Central memory CD8-positive, alpha-beta T cell (primary cell): ENCODE data around the gene FECH.
"Not testable (repeated sequence)": the region's sequence is repeated elsewhere in the genome, so short reads cannot be mapped to it uniquely, and the experiment has no call there.

ENCODE experiments used
- ATAC-seq: fragments of 150-1000 bp; cut with Tn5 transposase; replicated peaks from 2 replicates; pipeline ENCODE4 v1.10.0; 2022; ENCODE audit warnings: mild to moderate bottlenecking, moderate FRiP score, moderate number of reproducible peaks; ENCODE audit not compliant: poor library complexity, severe bottlenecking; ENCODE audit errors: extremely low read depth
- DNase-seq, 2 donors: peaks; one replicate each; pipeline ENCODE4 v3.0.0; 2021; ENCODE audit warnings: low spot score in 2 of 2
- H3K27ac Mint-ChIP-seq: one replicate; pipeline ENCODE4 v1.8.0; 2022; ENCODE audit warnings: low read depth, mild to moderate bottlenecking, moderate library complexity, mixed read lengths
- H3K27me3 Mint-ChIP-seq: one replicate; pipeline ENCODE4 v1.8.0; 2022; ENCODE audit warnings: mixed read lengths
- H3K36me3 Mint-ChIP-seq: one replicate; pipeline ENCODE4 v1.8.0; 2022; ENCODE audit warnings: mild to moderate bottlenecking, moderate library complexity, mixed read lengths; ENCODE audit not compliant: insufficient read depth
- H3K4me1 Mint-ChIP-seq: one replicate; pipeline ENCODE4 v1.8.0; 2022; ENCODE audit warnings: mixed read lengths
- H3K4me3 Mint-ChIP-seq: one replicate; pipeline ENCODE4 v1.8.0; 2022; ENCODE audit warnings: mild to moderate bottlenecking, moderate library complexity, mixed read lengths
- H3K9me3 Mint-ChIP-seq: one replicate; pipeline ENCODE4 v1.8.0; 2022; ENCODE audit warnings: mixed read lengths

The FECH gene

DNA sequence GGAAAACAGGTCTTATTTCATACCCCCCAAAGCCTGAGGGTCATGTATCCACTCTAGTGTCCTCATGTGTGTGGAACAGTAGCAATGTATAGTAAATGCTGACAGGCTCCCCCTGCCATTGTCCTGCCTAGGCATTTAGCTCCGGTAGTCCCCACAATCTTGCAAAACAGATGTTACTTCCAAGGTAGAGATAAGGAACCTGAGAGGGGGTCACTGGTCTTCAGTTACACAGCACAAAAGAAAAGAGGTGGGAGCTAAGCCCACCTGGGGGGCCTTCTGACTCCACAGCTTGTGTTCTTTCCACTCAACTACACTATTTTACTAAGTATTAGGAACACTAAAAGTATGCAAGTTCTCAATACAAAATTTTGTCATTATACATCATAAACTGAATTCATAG is 17.4 kb upstream of the FECH start:
- Mint-ChIP-seq H3K9me3 (no peaks in the 10 kb centered on the region), H3K36me3 (peaks cover 80% of the 10 kb centered on the region), H3K4me1 (no peaks in the 10 kb centered on the region), H3K27ac (no peak overlapping the region), H3K27me3 (no peaks in the 10 kb centered on the region), H3K4me3 (no peak overlapping the region)
- ATAC-seq (no peak), DNase-seq (no peak)

GRCh38 chr18:57595347-57595746 is 8.8 kb upstream of the FECH start:
- ATAC-seq = no peak
- H3K27ac Mint-ChIP-seq = no peak overlapping the region

GRCh38 chr18:57592716-57593115 is 6.2 kb upstream of the FECH start:
- H3K27ac Mint-ChIP-seq, H3K4me1 Mint-ChIP-seq, H3K27me3 Mint-ChIP-seq, H3K4me3 Mint-ChIP-seq, H3K9me3 Mint-ChIP-seq, DNase-seq, H3K36me3 Mint-ChIP-seq, ATAC-seq: not testable (repeated sequence)

More at GRCh38 chr18:57595347-57595746, 8.8 kb upstream of the FECH start:
- H3K4me1 Mint-ChIP-seq = no peaks in the 10 kb centered on the region
- DNase-seq = no peak
- H3K9me3 Mint-ChIP-seq = no peaks in the 10 kb centered on the region
- no peaks in the 10 kb centered on the region for H3K27me3 Mint-ChIP-seq
- H3K36me3 Mint-ChIP-seq = peaks cover 17% of the 10 kb centered on the region
- H3K4me3 Mint-ChIP-seq = no peak overlapping the region

DNA sequence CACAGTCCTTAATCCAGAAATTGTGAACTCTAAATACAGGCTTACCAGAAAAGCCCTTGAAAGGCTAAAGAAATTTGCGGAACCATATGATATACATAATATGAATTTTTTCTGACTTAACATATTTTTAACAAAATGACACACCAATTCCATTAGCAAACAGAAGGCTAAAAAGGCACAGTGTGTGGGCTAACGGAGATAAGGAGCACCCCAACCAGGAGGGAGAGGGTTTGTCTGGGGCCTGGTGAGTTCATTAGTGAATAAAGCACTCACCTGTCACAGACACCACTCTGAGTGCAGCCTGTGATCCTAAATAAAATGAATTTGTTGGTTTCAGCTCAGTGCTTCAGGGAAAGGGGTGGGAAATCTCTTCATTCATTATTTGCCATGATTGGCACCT is 2.7 kb upstream of the FECH start:
- Mint-ChIP-seq H3K9me3 (no peaks in the 10 kb centered on the region), H3K4me3 (no peak overlapping the region), H3K36me3 (peaks cover 4% of the 10 kb centered on the region), H3K27ac (no peak overlapping the region), H3K27me3 (no peaks in the 10 kb centered on the region), H3K4me1 (peaks cover 20% of the 10 kb centered on the region)
- no peak for ATAC-seq
- no peak for DNase-seq

DNA sequence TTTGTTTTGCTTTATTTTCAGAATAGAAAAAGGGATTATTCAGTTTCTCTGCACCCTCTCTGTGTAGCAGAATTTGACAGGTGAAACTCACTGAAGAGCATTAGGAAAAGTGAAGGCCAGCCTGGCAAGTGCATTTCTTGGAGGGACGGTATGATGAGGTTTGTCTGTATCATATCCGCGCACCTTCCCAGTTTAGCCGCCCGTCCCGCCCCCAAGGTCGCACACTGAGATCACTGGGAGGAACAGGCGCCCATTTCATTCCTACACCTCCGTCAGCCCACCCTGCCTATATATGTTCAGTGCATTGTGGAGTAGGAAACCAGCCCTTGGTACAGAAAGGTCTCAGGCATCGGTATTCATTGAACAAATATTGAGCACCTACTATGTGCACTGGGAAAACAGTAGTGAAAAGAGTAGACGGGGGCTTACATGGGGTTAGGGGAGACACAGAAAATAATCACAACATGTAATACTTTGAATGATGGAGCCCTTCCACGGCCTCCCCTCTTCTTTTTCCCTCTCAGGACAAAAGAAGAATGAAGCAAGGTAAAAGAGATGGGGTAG is 678 bp upstream of the FECH start:
- peak overlapping the region; percentile 85 for H3K4me3 Mint-ChIP-seq
- H3K27ac Mint-ChIP-seq = peak overlapping the region; percentile 89
- peaks cover 4% of the 10 kb centered on the region for H3K36me3 Mint-ChIP-seq
- H3K4me1 Mint-ChIP-seq = peaks cover 29% of the 10 kb centered on the region
- H3K27me3 Mint-ChIP-seq = no peaks in the 10 kb centered on the region
- ATAC-seq (no peak), DNase-seq (no peak)
- no peaks in the 10 kb centered on the region for H3K9me3 Mint-ChIP-seq

DNA sequence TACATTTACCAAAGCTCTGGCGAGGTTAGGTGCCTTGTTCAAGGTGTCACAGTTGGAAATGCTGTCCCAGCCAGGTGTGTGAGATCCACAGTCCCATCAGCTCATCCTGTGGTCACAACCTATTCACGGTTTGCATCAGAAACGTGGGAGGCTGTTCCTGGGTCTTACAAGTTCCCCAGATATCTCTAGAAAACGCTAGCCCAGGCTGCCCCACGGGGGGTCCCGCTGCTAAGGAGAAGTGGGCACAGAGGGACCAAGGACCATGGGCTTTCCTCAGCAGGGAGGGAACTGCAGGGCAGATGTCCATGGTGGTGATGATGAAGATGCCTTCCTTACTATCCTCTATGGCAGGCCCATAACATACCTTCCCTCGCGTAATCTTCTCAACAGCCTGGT is 649 bp downstream of the FECH start:
- H3K4me1 Mint-ChIP-seq = peaks cover 38% of the 10 kb centered on the region
- ATAC-seq (no peak), DNase-seq (no peak)
- H3K27me3 Mint-ChIP-seq = no peaks in the 10 kb centered on the region
- H3K4me3 Mint-ChIP-seq = peak overlapping the region; percentile 85
- peak overlapping the region; percentile 89 for H3K27ac Mint-ChIP-seq
- peaks cover 5% of the 10 kb centered on the region for H3K36me3 Mint-ChIP-seq
- H3K9me3 Mint-ChIP-seq = no peaks in the 10 kb centered on the region

- Mint-ChIP-seq H3K4me1 (peaks cover 42% of the 10 kb centered on the region), H3K36me3 (peaks cover 5% of the 10 kb centered on the region), H3K27ac (peak overlapping the region; percentile 89), H3K9me3 (no peaks in the 10 kb centered on the region), H3K4me3 (peak overlapping the region; percentile 85), H3K27me3 (no peaks in the 10 kb centered on the region)
- DNase-seq = no peak
- ATAC-seq = no peak
Observed at GRCh38 chr18:57585421-57585820, 1.1 kb downstream of the FECH start.

DNA sequence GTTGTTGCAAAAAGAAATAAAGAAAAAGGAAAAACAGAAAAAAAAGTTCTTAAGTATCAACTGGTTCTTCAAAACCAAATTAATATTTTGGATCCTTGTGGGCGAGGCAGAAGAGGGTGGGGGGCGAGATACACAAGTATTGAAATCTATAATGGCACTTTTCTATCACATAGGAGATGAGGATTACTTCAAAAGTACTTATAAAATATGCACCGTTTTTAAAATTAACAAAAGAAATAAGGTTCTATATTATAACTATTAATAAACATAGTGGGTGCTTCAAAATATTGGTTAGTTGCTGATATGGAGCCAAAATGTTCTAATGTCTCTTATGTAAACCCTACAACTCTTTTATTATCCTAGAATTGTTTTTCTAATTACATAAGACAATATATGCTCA is 2.1 kb downstream of the FECH start:
- H3K4me1 Mint-ChIP-seq = peaks cover 52% of the 10 kb centered on the region
- H3K4me3 Mint-ChIP-seq = peak overlapping the region; percentile 85
- ATAC-seq (no peak), DNase-seq (no peak)
- no peaks in the 10 kb centered on the region for H3K27me3 Mint-ChIP-seq
- H3K9me3 Mint-ChIP-seq = no peaks in the 10 kb centered on the region
- peaks cover 6% of the 10 kb centered on the region for H3K36me3 Mint-ChIP-seq
- peak overlapping the region; percentile 38 for H3K27ac Mint-ChIP-seq

DNA sequence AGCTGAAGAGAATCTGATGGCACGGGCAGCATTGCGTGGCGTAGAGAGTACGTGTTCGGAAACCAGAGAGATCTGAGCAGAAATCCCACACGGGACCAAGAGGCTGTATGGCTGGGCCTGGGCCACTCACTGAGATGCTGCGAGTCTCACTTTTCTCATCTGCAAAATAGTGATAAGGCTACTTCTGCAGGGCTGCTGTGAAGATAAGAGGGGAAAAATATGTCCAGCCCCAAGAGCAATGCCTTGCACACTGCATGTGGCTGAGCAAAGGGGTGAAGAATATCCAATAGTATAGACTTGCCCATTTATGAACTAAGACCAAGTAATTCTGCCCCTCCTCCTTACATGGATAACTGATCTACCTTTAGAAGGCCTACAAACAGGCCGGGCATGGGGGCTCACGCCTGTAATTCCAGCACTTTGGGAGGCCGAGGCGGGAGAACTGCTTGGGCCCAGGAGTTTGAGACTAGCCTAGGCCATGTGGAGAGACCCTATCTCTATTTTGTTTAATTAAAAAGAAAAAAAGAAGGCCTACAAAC is 3.1 kb downstream of the FECH start:
- Mint-ChIP-seq H3K27me3 (no peaks in the 10 kb centered on the region), H3K4me1 (peaks cover 53% of the 10 kb centered on the region), H3K4me3 (no peak overlapping the region), H3K27ac (no peak overlapping the region), H3K9me3 (no peaks in the 10 kb centered on the region), H3K36me3 (peaks cover 8% of the 10 kb centered on the region)
- DNase-seq = no peak
- ATAC-seq = no peak

- peaks cover 53% of the 10 kb centered on the region for H3K4me1 Mint-ChIP-seq
- no peaks in the 10 kb centered on the region for H3K9me3 Mint-ChIP-seq
- ATAC-seq = peak; percentile 83
- DNase-seq = no peak
- no peaks in the 10 kb centered on the region for H3K27me3 Mint-ChIP-seq
- H3K27ac Mint-ChIP-seq = no peak overlapping the region
- peaks cover 10% of the 10 kb centered on the region for H3K36me3 Mint-ChIP-seq
- no peak overlapping the region for H3K4me3 Mint-ChIP-seq
Observed at GRCh38 chr18:57581301-57581934, 5.1 kb downstream of the FECH start.

DNA sequence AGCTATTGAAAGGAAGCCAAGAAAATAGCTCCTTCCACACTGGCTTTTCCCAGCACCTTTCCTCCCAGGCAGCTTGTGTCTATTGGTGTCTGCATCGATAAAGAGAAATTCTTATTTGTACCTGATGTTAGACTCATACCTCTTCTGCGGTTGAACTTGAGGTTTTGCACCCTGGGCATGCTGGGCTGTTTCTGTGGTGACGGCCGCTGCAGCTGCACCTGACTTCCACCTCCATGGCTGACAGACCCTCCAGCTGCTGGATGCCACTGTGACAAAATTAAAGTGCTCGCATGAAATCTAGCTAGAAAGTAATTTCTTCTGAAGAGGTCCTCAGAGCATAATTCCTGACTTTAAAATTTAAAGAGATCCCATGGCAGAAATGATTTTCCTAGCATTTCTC is 6.6 kb downstream of the FECH start:
- Mint-ChIP-seq H3K4me1 (peaks cover 41% of the 10 kb centered on the region), H3K27me3 (no peaks in the 10 kb centered on the region), H3K27ac (peak overlapping the region; percentile 13), H3K4me3 (no peak overlapping the region), H3K36me3 (peaks cover 17% of the 10 kb centered on the region), H3K9me3 (no peaks in the 10 kb centered on the region)
- DNase-seq = no peak
- ATAC-seq = no peak

DNA sequence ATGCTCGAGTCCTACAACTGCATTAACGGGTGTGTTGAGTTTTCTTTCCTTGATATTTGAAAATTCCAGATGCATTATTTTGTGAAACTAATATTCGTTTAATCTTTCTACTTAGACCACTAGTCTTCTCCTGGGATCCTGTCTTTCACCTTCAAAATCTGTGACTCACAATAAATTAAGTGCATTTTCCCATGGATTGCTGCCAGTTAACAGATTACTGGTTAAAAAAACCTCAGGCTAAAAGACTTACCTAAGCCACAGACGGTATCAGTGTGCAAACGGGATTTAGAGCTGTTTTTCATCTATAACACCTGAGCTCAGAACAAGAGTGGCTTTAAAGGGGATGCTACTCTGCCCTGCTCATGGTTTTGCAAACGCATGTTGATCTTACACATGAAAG is 10.2 kb downstream of the FECH start:
- ATAC-seq (no peak), DNase-seq (no peak)
- Mint-ChIP-seq H3K4me1 (peaks cover 19% of the 10 kb centered on the region), H3K9me3 (no peaks in the 10 kb centered on the region), H3K27me3 (no peaks in the 10 kb centered on the region), H3K36me3 (peaks cover 26% of the 10 kb centered on the region), H3K27ac (no peak overlapping the region), H3K4me3 (no peak overlapping the region)

DNA sequence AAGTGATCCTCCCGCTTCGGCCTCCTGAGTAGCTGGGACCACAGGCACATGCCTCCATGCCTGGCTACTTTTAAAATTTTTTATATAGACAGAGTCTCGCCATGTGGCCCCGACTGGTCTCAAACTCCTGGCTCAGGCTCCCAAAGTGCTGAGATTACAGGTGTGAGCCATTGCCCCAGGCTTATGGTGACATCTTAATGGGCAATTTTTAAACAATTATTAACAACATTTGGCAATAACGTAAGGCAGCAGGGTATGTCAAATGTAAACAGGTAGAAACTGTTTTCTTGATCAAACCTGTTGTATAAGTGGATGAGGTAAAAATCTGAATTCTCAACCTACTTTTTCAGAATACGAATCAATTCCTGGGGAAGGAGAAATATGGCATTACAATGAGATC is 11.0 kb downstream of the FECH start:
- peaks cover 12% of the 10 kb centered on the region for H3K4me1 Mint-ChIP-seq
- ATAC-seq (no peak), DNase-seq (no peak)
- H3K9me3 Mint-ChIP-seq = no peaks in the 10 kb centered on the region
- H3K4me3 Mint-ChIP-seq = no peak overlapping the region
- no peaks in the 10 kb centered on the region for H3K27me3 Mint-ChIP-seq
- peaks cover 29% of the 10 kb centered on the region for H3K36me3 Mint-ChIP-seq
- H3K27ac Mint-ChIP-seq = no peak overlapping the region
